IMR-90 (cell line): ENCODE measurements around the gene KLK6. TPM values are rescaled to one million over a fixed set of nuclear protein-coding genes. Genes with fewer than 3 reads are reported as not detected.

Source experiments
- ATAC-seq: fragments of 200-7000 bp; cut with Tn5 transposase; 2 replicates; pipeline ENCODE4 v1.9.1; 2020; ENCODE audit warnings: low read depth, mild to moderate bottlenecking, moderate library complexity
- BruUV-seq: library from RNA; stranded (reverse); fragments of 400-500 nt; replicated peaks from 2 replicates; lab custom pipeline; 2021; lab: Mats Ljungman, UMichigan
- CTCF ChIA-PET: fragments of 300-600 bp; formaldehyde crosslinking; extraction: SDS; loops from one replicate; lab custom pipeline; 2021; ENCODE audit warnings: antibody characterized with exemption; lab: Yijun Ruan, JAX
- POLR2A ChIA-PET: fragments of 300-600 bp; sonication (Branson Sonifier 250); formaldehyde crosslinking; loops from one replicate; lab custom pipeline; 2022; ENCODE audit warnings: antibody characterized with exemption; ENCODE audit not compliant: unreplicated experiment; lab: Charles Lee
- DNase-seq: peaks from one replicate; pipeline ENCODE4 v3.0.0; 2013
- H2AFZ ChIP-seq: replicated peaks from 2 replicates; pipeline ENCODE3; 2013; ENCODE audit warnings: low read length, mild to moderate bottlenecking; ENCODE audit not compliant: poor library complexity
- H2AK5ac ChIP-seq: 2 replicates; pipeline ENCODE4 v1.6.1; 2013; ENCODE audit warnings: low read depth, low read length, inconsistent platforms
- H2AK9ac ChIP-seq: replicated peaks from 2 replicates; pipeline ENCODE3; 2013; ENCODE audit warnings: mild to moderate bottlenecking, low read depth, low read length, moderate library complexity; ENCODE audit not compliant: poor library complexity
- H2BK120ac ChIP-seq: 2 replicates; pipeline ENCODE4 v1.6.1; 2013; ENCODE audit warnings: low read depth, low read length, inconsistent platforms
- H2BK15ac ChIP-seq: 3 replicates; pipeline ENCODE4 v1.6.1; 2013; ENCODE audit warnings: low read depth, low read length, inconsistent platforms
- H2BK20ac ChIP-seq: 2 replicates; pipeline ENCODE4 v1.6.1; 2013; ENCODE audit warnings: low read depth, mild to moderate bottlenecking, inconsistent platforms, low read length, moderate library complexity
- H2BK5ac ChIP-seq: 2 replicates; pipeline ENCODE4 v1.6.1; 2013; ENCODE audit warnings: mild to moderate bottlenecking, low read depth, low read length, inconsistent platforms; ENCODE audit not compliant: poor library complexity, severe bottlenecking
- H3K14ac ChIP-seq: replicated peaks from 2 replicates; pipeline ENCODE4 v1.6.1; 2013; ENCODE audit warnings: low read depth, low read length, inconsistent platforms
- H3K18ac ChIP-seq: 2 replicates; pipeline ENCODE4 v1.6.1; 2013; ENCODE audit warnings: low read depth, low read length, control low read depth
- H3K23ac ChIP-seq: 2 replicates; pipeline ENCODE4 v1.6.1; 2013; ENCODE audit warnings: low read depth, low read length, inconsistent platforms
- H3K27ac ChIP-seq: 2 replicates; pipeline ENCODE4 v1.5.1; 2013; ENCODE audit warnings: mild to moderate bottlenecking, control low read depth, low read length; ENCODE audit not compliant: insufficient read depth
- H3K27me3 ChIP-seq: 2 replicates; pipeline ENCODE4 v1.6.1; 2013; ENCODE audit warnings: low read length; ENCODE audit not compliant: control insufficient read depth, insufficient read depth
- H3K36me3 ChIP-seq: 2 replicates; pipeline ENCODE4 v1.6.1; 2013; ENCODE audit warnings: low read length, mixed read lengths; ENCODE audit not compliant: control insufficient read depth, insufficient read depth
- H3K4ac ChIP-seq: 2 replicates; pipeline ENCODE4 v1.6.1; 2013; ENCODE audit warnings: low read depth, low read length, inconsistent platforms
- H3K4me1 ChIP-seq: 2 replicates; pipeline ENCODE4 v1.6.1; 2013; ENCODE audit warnings: low read length, mixed read lengths; ENCODE audit not compliant: control insufficient read depth, insufficient read depth
- H3K4me2 ChIP-seq: 2 replicates; pipeline ENCODE4 v1.6.1; 2013; ENCODE audit warnings: low read depth, mild to moderate bottlenecking, control low read depth, low read length, moderate library complexity
- H3K4me3 ChIP-seq: 2 replicates; pipeline ENCODE4 v1.5.1; 2013; ENCODE audit warnings: low read depth, mild to moderate bottlenecking, control low read depth, low read length, moderate library complexity; ENCODE audit not compliant: insufficient read depth
- H3K56ac ChIP-seq: 2 replicates; pipeline ENCODE4 v1.6.1; 2013; ENCODE audit warnings: low read length, inconsistent platforms; ENCODE audit not compliant: insufficient read depth; ENCODE audit errors: extremely low read depth
- H3K79me1 ChIP-seq, 2 experiments: 2 replicates each; pipeline ENCODE4 v1.6.1; 2013; ENCODE audit warnings: low read length in 2 of 2, inconsistent platforms in 1 of 2, low read depth in 1 of 2
- H3K9ac ChIP-seq: 2 replicates; pipeline ENCODE4 v1.6.1; 2013; ENCODE audit warnings: low read depth, low read length, control low read depth
- H3K9me1 ChIP-seq: 2 replicates; pipeline ENCODE4 v1.6.1; 2013; ENCODE audit warnings: low read length, inconsistent platforms; ENCODE audit not compliant: insufficient read depth
- H3K9me3 ChIP-seq: 2 replicates; pipeline ENCODE4 v1.6.1; 2013; ENCODE audit warnings: low read length; ENCODE audit not compliant: control insufficient read depth, insufficient read depth
- H4K20me1 ChIP-seq: 2 replicates; pipeline ENCODE4 v1.6.1; 2013; ENCODE audit warnings: low read length, inconsistent platforms; ENCODE audit not compliant: insufficient read depth
- H4K5ac ChIP-seq: 2 replicates; pipeline ENCODE4 v1.6.1; 2013; ENCODE audit warnings: mild to moderate bottlenecking, low read depth, low read length, control low read depth
- H4K8ac ChIP-seq, 2 experiments: 2 replicates each; pipeline ENCODE4 v1.6.1; 2013; ENCODE audit warnings: low read depth in 2 of 2, low read length in 2 of 2, control low read depth in 1 of 2, inconsistent platforms in 1 of 2
- H4K91ac ChIP-seq: 2 replicates; pipeline ENCODE4 v1.6.1; 2013; ENCODE audit warnings: low read depth, low read length, inconsistent platforms; ENCODE audit not compliant: insufficient read depth
- BHLHE40 ChIP-seq: fragments of 150-350 bp; IDR thresholded peaks from 2 replicates; pipeline ENCODE4 v1.6.1; 2016; ENCODE audit warnings: mild to moderate bottlenecking, low read depth, low read length
- CEBPB ChIP-seq: IDR thresholded peaks from 2 replicates; pipeline ENCODE4 v1.6.1; 2012; ENCODE audit warnings: low read depth, low read length, improper control_type of control experiment
- CHD1 ChIP-seq: IDR thresholded peaks from 2 replicates; pipeline ENCODE4 v1.6.1; 2012; ENCODE audit warnings: low read depth, low read length, improper control_type of control experiment
- CTCF ChIP-seq: conservative IDR thresholded peaks from 2 replicates; pipeline ENCODE4 v1.5.1; 2012; ENCODE audit warnings: mild to moderate bottlenecking, low read depth, low read length, improper control_type of control experiment
- FOS ChIP-seq: fragments of 150-350 bp; IDR thresholded peaks from 2 replicates; pipeline ENCODE4 v1.6.1; 2016; ENCODE audit warnings: low read depth, low read length
- MAFK ChIP-seq: IDR thresholded peaks from 2 replicates; pipeline ENCODE4 v1.6.1; 2012; ENCODE audit warnings: low read depth, low read length, improper control_type of control experiment
- MAZ ChIP-seq: IDR thresholded peaks from 2 replicates; pipeline ENCODE4 v1.6.1; 2012; ENCODE audit warnings: low read depth, mild to moderate bottlenecking, low read length, improper control_type of control experiment, moderate library complexity, borderline replicate concordance
- MXI1 ChIP-seq: IDR thresholded peaks from 2 replicates; pipeline ENCODE4 v1.6.1; 2012; ENCODE audit warnings: low read depth, mild to moderate bottlenecking, low read length, moderate library complexity, borderline replicate concordance
- NFE2L2 ChIP-seq: fragments of 150-350 bp; IDR thresholded peaks from 2 replicates; pipeline ENCODE4 v1.6.1; 2016; ENCODE audit warnings: low read depth, mild to moderate bottlenecking, low read length
- POLR2A ChIP-seq: IDR thresholded peaks from 2 replicates; pipeline ENCODE4 v1.6.1; 2012; ENCODE audit warnings: mild to moderate bottlenecking, low read depth, low read length
- RAD21 ChIP-seq: IDR thresholded peaks from 2 replicates; pipeline ENCODE4 v1.6.1; 2012; ENCODE audit warnings: low read length, improper control_type of control experiment
- RCOR1 ChIP-seq: IDR thresholded peaks from 2 replicates; pipeline ENCODE4 v1.6.1; 2012; ENCODE audit warnings: mild to moderate bottlenecking, low read length, improper control_type of control experiment; ENCODE audit not compliant: insufficient replicate concordance
- RFX5 ChIP-seq: IDR thresholded peaks from 2 replicates; pipeline ENCODE4 v1.8.0; 2012; ENCODE audit warnings: low read depth, mild to moderate bottlenecking, low read length, moderate library complexity
- SMC3 ChIP-seq: fragments of 150-350 bp; IDR thresholded peaks from 2 replicates; pipeline ENCODE4 v1.6.1; 2016; ENCODE audit warnings: low read depth, mild to moderate bottlenecking, antibody characterized with exemption, low read length, moderate library complexity
- WGBS, 2 experiments: methylation state at CpG; one replicate each; pipeline versions ENCODE4 v1.1.5 to v1.1.7; 2013; ENCODE audit warnings: missing lambda C conversion rate in 2 of 2; ENCODE audit not compliant: insufficient read length in 1 of 2; ENCODE audit errors: extremely low coverage in 2 of 2; 5-methylcytosine and 5-hydroxymethylcytosine counted together
- dilution Hi-C: fragments of 300-500 bp; cut with HindIII; formaldehyde crosslinking; loops from one replicate; pipeline ENCODE4 v1.14.3; 2018; ENCODE audit warnings: low sequenced_read_pairs; ENCODE audit not compliant: unreplicated experiment
- in situ Hi-C: fragments of 300-500 bp; cut with MboI; formaldehyde crosslinking; loops from 3 replicates; pipeline ENCODE4 v1.14.3; 2019; ENCODE audit warnings: low sequenced_read_pairs, inconsistent platforms, mixed read lengths
- intact Hi-C: fragments of 100-400 bp; cut with micrococcal nuclease; formaldehyde crosslinking; loops from 2 replicates; pipeline ENCODE4 v1.10.0; 2022
- polyA plus RNA-seq, 3 experiments: library from polyadenylated mRNA; depleted of rRNA; stranded (reverse); fragments of >200 nt; gene quantifications; 2 replicates each; pipeline ENCODE4 v1.2.3, GENCODE V29; 2012; ENCODE audit warnings: low replicate concordance in 1 of 3
- total RNA-seq: library from RNA; depleted of rRNA; stranded (reverse); fragments of >200 nt; gene quantifications from 2 replicates; pipeline ENCODE4 v1.2.3, GENCODE V29; 2012
- TF ChIP-seq, protein P1 (sequence below): fragments of 150-350 bp; IDR thresholded peaks from 2 replicates; pipeline ENCODE4 v1.6.1; 2016; ENCODE audit warnings: low read depth, mild to moderate bottlenecking, low read length, moderate library complexity, borderline replicate concordance
- TF ChIP-seq, protein P2 (sequence below): fragments of 150-350 bp; IDR thresholded peaks from 2 replicates; pipeline ENCODE4 v1.6.1; 2017; ENCODE audit warnings: mild to moderate bottlenecking, antibody characterized with exemption, low read length, low read depth

KLK6 gene
- total and polyA plus RNA-seq, 2 of the 4 experiments (the other 2 are of a cell fraction), result not detected

- intact Hi-C loops (no loop called here), dilution Hi-C loops (no loop called here), in situ Hi-C loops (no loop called here)
- Histone ChIP-seq H2AK9ac (no peak overlapping the region), H2AFZ (no peak overlapping the region), H2AK5ac (no peak overlapping the region), H3K4me2 (no peak overlapping the region), H4K91ac (no peak overlapping the region), H4K20me1 (no peaks in the 10 kb centered on the region), H3K18ac (no peak overlapping the region), H3K4me1 (no peaks in the 10 kb centered on the region), H3K14ac (no peak overlapping the region), H3K9ac (no peak overlapping the region), H2BK5ac (no peak overlapping the region), H2BK20ac (no peak overlapping the region), H3K9me1 (no peaks in the 10 kb centered on the region), H3K79me1 (no peaks in the 10 kb centered on the region), H2BK15ac (no peak overlapping the region), H3K4ac (no peak overlapping the region), H4K5ac (no peak overlapping the region), H3K36me3 (no peaks in the 10 kb centered on the region), H3K9me3 (peaks cover 4% of the 10 kb centered on the region), H3K56ac (no peak overlapping the region), H2BK120ac (no peak overlapping the region), H3K23ac (no peak overlapping the region), H4K8ac (no peak overlapping the region), H3K27me3 (no peaks in the 10 kb centered on the region), H3K4me3 (no peak overlapping the region), H3K27ac (no peak overlapping the region)
- WGBS, 2 experiments, result 48% methylated on average over 3 of the region's 8 CpGs; no CpG with 5 or more reads in 1 of the 2 experiments
- CTCF ChIA-PET, result no interaction called here
- no peak for ATAC-seq
- no peak for TF ChIP-seq SMC3
- TF ChIP-seq MAZ, result no peak
- no peak for TF ChIP-seq CTCF
- TF ChIP-seq MXI1, result no peak
- no peak for TF ChIP-seq RAD21
- no peak for TF ChIP-seq FOS
- TF ChIP-seq, protein P1, sequence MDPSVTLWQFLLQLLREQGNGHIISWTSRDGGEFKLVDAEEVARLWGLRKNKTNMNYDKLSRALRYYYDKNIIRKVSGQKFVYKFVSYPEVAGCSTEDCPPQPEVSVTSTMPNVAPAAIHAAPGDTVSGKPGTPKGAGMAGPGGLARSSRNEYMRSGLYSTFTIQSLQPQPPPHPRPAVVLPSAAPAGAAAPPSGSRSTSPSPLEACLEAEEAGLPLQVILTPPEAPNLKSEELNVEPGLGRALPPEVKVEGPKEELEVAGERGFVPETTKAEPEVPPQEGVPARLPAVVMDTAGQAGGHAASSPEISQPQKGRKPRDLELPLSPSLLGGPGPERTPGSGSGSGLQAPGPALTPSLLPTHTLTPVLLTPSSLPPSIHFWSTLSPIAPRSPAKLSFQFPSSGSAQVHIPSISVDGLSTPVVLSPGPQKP, result no peak
- no peak for TF ChIP-seq MAFK
- no peak for TF ChIP-seq NFE2L2
- no peak for TF ChIP-seq CHD1
- TF ChIP-seq, protein P2, sequence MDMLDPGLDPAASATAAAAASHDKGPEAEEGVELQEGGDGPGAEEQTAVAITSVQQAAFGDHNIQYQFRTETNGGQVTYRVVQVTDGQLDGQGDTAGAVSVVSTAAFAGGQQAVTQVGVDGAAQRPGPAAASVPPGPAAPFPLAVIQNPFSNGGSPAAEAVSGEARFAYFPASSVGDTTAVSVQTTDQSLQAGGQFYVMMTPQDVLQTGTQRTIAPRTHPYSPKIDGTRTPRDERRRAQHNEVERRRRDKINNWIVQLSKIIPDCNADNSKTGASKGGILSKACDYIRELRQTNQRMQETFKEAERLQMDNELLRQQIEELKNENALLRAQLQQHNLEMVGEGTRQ, result no peak
- TF ChIP-seq BHLHE40, result no peak
- TF ChIP-seq POLR2A, result no peak
- no peak for TF ChIP-seq RFX5
- TF ChIP-seq RCOR1, result no peak
- no peak for TF ChIP-seq CEBPB
- POLR2A ChIA-PET, result no interaction called here
- BruUV-seq, result no TSS peak
- no peak for DNase-seq
These were observed 37.0 kb upstream of the KLK6 start for GRCh38 chr19:51006406-51006805.
